ENCODE measurements around the gene EIF3M. TPM values are rescaled to one million over a fixed set of nuclear protein-coding genes. Genes with fewer than 3 reads are reported as not detected.
"Not testable (repeated sequence)": the region's sequence is repeated elsewhere in the genome, so short reads cannot be mapped to it uniquely, and the experiment has no call there.

Gene EIF3M
- total RNA-seq, 3 donors from 2014 or later: 268 to 398 (median 393) TPM

DNA sequence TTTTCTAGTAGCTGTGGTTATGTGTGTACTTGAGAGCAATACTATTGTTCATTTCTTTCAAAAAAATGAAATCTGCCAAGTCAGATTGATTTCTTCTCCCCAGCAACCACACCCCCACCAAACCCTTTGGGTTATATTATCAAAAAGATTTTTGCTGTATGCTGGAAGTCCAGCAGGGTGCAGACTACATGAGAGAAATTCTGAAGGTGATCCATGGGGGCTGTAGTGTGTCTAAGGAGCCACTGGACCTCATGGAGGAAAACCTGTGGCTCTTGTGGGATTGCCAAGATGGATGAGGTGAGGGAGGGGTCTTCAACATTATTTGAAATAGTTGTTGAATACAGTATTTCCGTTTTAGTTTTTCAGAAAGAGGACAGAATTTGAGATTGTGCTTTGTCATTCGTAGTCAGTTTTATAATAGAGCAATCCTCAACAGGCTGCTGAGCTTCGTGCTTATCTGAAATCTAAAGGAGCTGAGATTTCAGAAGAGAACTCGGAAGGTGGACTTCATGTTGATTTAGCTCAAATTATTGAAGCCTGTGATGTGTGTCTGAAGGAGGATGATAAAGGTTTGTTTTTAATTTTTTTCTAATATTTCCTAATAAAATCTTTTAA lies 3.1 kb downstream of the EIF3M start:
- Histone ChIP-seq H3K9me3 (no peaks in the 10 kb centered on the region), H3K36me3 (peaks cover 11% of the 10 kb centered on the region), H3K27ac (no peak overlapping the region), H3K4me3 (no peak overlapping the region), H3K27me3 (no peaks in the 10 kb centered on the region), H3K4me1 (peaks cover 0 to 9% of the 10 kb centered on the region in 2 donors)
- intact Hi-C loops (cut with DNase I; ENCODE audit: low total_unique reads): no loop called here
- TF ChIP-seq, protein P1, sequence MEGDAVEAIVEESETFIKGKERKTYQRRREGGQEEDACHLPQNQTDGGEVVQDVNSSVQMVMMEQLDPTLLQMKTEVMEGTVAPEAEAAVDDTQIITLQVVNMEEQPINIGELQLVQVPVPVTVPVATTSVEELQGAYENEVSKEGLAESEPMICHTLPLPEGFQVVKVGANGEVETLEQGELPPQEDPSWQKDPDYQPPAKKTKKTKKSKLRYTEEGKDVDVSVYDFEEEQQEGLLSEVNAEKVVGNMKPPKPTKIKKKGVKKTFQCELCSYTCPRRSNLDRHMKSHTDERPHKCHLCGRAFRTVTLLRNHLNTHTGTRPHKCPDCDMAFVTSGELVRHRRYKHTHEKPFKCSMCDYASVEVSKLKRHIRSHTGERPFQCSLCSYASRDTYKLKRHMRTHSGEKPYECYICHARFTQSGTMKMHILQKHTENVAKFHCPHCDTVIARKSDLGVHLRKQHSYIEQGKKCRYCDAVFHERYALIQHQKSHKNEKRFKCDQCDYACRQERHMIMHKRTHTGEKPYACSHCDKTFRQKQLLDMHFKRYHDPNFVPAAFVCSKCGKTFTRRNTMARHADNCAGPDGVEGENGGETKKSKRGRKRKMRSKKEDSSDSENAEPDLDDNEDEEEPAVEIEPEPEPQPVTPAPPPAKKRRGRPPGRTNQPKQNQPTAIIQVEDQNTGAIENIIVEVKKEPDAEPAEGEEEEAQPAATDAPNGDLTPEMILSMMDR (IDR thresholded peaks at IDR 0.05): no peak
- TF ChIP-seq POLR2A (IDR thresholded peaks at IDR 0.05): no peak
- no peak for TF ChIP-seq POLR2AphosphoS5 (IDR thresholded peaks at IDR 0.05)
- DNase-seq (ENCODE audit: low spot score in 2 of 2): no peak

DNA sequence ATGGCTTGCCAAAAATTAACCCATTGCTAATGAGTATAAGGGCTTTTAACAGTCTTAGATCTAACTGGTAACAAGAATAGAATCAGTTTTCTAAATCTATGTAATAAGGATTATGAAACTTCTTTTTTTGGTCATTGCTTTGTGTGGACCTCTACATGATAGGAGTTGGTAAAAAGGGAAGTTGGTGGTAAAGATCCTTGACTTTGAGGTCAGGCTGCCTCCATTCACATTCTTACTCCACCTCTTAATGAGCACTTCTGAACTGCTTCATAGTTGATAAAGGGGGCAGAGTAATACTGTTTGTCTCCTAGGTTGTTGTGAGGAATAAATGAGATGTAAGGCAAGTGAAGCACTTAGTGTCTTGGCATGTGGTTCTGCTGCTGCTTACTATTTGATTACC lies 10.6 kb downstream of the EIF3M start:
- peaks cover 21% of the 10 kb centered on the region for H3K36me3 ChIP-seq

DNA sequence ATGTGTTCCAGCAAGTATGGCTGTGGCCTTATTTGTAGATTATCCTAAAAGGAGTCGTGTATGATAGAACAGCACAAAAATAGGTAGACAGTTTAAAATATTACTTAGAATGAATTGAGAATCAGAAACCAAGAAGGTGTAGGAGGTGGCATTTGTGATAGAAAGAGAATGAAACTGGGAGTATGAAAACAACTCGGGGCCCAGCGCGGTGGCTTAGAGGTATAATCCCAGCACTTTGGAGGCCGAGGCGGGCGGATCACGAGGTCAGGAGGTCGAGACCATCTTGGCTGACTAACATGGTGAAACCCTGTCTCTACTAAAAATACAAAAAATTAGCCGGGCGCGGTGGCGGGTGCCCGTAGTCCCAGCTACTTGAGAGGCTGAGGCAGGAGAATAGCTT lies 12.5 kb downstream of the EIF3M start:
- peaks cover 16% of the 10 kb centered on the region for H3K36me3 ChIP-seq
- intact Hi-C loops (cut with DNase I; ENCODE audit: low total_unique reads); H3K9me3 ChIP-seq; H3K4me3 ChIP-seq; H3K27me3 ChIP-seq; DNase-seq (ENCODE audit: low spot score in 2 of 2); H3K27ac ChIP-seq; H3K4me1 ChIP-seq: not testable (repeated sequence)

More for the DNA sequence above, 10.6 kb downstream of the EIF3M start:
- Histone ChIP-seq H3K27ac (no peak overlapping the region), H3K4me1 (no peaks in the 10 kb centered on the region), H3K27me3 (no peaks in the 10 kb centered on the region), H3K9me3 (no peaks in the 10 kb centered on the region), H3K4me3 (no peak overlapping the region)
- TF ChIP-seq POLR2AphosphoS5 (IDR thresholded peaks at IDR 0.05): no peak
- no peak for DNase-seq (ENCODE audit: low spot score in 2 of 2)
- intact Hi-C loops (cut with DNase I; ENCODE audit: low total_unique reads): no loop called here

DNA sequence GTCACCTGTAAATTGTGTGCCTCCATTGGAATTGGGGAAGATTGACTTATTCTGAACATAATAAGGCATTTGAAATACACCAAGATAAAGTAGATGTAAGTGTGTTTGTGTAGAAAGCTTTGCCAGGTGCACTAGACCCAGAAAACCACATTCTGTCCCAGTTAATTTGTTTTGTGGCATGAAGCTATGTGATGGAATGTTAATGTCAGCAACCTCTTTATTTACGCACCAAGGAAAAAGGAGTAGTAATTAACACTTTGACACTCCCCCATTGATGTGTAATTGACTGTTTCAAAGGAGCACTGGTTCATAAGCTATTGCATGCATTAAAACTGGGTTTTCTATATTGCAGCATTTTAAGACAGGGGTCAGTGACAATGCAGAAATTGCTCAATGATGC lies 14.3 kb downstream of the EIF3M start:
- TF ChIP-seq POLR2AphosphoS5 (IDR thresholded peaks at IDR 0.05): no peak
- no peak for TF ChIP-seq POLR2A (IDR thresholded peaks at IDR 0.05)
- TF ChIP-seq, protein P1 (IDR thresholded peaks at IDR 0.05): no peak
- intact Hi-C loops (cut with DNase I; ENCODE audit: low total_unique reads): no loop called here
- Histone ChIP-seq H3K9me3 (no peaks in the 10 kb centered on the region), H3K27ac (no peak overlapping the region), H3K4me1 (no peaks in the 10 kb centered on the region), H3K4me3 (no peak overlapping the region), H3K27me3 (no peaks in the 10 kb centered on the region), H3K36me3 (peaks cover 13% of the 10 kb centered on the region)
- DNase-seq (ENCODE audit: low spot score in 2 of 2): no peak

DNA sequence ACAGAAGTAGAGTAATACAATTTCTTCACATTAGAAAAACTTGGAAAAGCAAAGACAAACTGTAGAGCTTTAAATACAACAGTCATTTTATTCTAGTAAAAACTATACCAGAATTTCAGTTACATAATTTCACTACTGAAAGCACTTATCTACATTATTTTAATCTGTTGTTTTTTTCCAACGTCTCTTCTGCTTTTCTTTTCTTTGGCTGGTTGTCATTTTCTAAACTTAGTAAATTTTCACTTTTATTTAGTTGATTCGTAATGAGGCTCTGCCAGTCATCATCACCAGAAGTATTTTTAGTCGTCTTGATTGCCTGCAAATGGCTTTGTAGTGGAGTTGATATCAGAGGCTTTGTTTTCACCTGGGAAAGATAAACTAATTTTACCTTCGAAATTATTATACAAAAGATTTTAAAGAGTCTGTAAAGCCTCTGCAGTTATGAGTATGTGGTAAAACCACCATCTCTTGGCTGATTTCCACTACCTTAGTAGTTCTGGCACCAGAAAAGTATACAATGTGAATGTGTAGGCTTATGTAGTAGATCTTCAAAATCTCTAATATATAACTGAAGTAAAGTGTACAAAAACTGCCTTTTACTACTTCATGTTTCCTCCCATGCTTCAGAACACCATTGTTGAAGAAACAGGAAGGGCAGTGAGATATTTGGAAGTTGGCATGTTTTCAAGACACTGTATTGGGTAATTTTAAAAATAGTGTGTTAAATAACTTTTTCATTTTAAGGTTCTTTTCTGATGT lies 19.2 kb downstream of the EIF3M start:
- TF ChIP-seq POLR2A (IDR thresholded peaks at IDR 0.05) (no peak), POLR2AphosphoS5 (IDR thresholded peaks at IDR 0.05) (no peak)
- TF ChIP-seq, protein P1 (IDR thresholded peaks at IDR 0.05): no peak
- H3K27me3 ChIP-seq: no peaks in the 10 kb centered on the region
- H3K9me3 ChIP-seq: no peaks in the 10 kb centered on the region
- no peak overlapping the region for H3K4me3 ChIP-seq
- H3K27ac ChIP-seq: no peak overlapping the region
- peaks cover 13% of the 10 kb centered on the region for H3K36me3 ChIP-seq
- no peaks in the 10 kb centered on the region for H3K4me1 ChIP-seq
- intact Hi-C loops (cut with DNase I; ENCODE audit: low total_unique reads): no loop called here
- no peak for DNase-seq (ENCODE audit: low spot score in 2 of 2)

DNA sequence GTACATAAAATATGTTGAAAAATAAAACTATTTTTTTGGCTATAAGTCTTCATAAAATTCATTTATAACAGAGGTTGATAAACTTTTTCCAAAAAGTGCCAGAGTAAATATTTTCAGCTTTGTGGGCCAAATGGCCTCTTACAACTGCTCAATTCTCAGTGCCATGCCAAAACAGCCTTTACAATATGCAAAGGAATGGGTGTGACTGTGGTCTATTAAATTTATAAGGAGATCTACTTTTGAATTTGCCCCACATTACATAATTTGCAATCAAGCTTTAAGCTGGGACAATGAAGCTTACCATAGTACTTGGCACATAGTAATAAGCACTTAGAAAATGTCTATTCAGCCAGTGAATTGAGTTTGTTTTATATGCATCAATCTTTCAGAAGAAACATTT lies 22.6 kb downstream of the EIF3M start:
- intact Hi-C loops (cut with DNase I; ENCODE audit: low total_unique reads): no loop called here
- TF ChIP-seq POLR2AphosphoS5 (IDR thresholded peaks at IDR 0.05) (no peak), POLR2A (IDR thresholded peaks at IDR 0.05) (no peak)
- TF ChIP-seq, protein P1 (IDR thresholded peaks at IDR 0.05): no peak
- Histone ChIP-seq H3K4me3 (no peak overlapping the region), H3K27me3 (no peaks in the 10 kb centered on the region), H3K9me3 (no peaks in the 10 kb centered on the region), H3K27ac (no peak overlapping the region), H3K36me3 (peaks cover 4% of the 10 kb centered on the region), H3K4me1 (no peaks in the 10 kb centered on the region)
- DNase-seq (ENCODE audit: low spot score in 2 of 2): no peak

DNA sequence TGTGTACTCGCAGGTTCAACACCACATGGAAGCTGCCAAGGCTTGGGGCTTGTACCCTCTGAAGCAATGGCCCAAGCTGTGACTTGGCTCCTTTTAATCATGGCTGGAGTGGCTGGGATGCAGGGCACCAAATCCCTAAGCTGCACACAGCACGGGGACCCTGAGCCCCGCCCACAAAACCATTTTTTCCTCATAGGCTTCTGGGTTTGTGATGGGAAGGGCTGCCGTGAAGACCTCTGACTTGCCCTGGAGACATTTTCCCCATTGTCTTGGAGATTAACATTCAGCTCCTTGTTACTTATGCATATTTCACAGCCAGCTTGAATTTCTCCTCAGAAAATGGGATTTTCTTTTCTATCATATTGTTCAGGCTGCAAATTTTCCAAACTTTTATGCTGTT lies 25.2 kb downstream of the EIF3M start:
- DNase-seq (ENCODE audit: low spot score in 2 of 2); intact Hi-C loops (cut with DNase I; ENCODE audit: low total_unique reads): not testable (repeated sequence)

More for the DNA sequence above, 25.2 kb downstream of the EIF3M start:
- not testable (repeated sequence) for H3K9me3 ChIP-seq, H3K36me3 ChIP-seq, H3K27me3 ChIP-seq, H3K4me3 ChIP-seq, H3K27ac ChIP-seq, H3K4me1 ChIP-seq

All from breast epithelium (tissue), 4 donors.